HCT116 (cell line): Measurements from ENCODE around the gene CTIF. TPM values are rescaled to one million over a fixed set of nuclear protein-coding genes. Genes with fewer than 3 reads are reported as not detected.

Experiments
- ATAC-seq: fragments of 200-7000 bp; cut with Tn5 transposase; 2 replicates; pipeline ENCODE4 v1.9.1; 2020; ENCODE audit warnings: mild to moderate bottlenecking, moderate library complexity
- BruUV-seq: library from RNA; stranded (reverse); fragments of 400-500 nt; replicated peaks from 2 replicates; lab custom pipeline; 2021; lab: Mats Ljungman, UMichigan
- CTCF ChIA-PET: fragments of 300-600 bp; sonication (Branson Sonifier 250); formaldehyde crosslinking; loops from one replicate; lab custom pipeline; 2021; ENCODE audit warnings: antibody characterized with exemption; lab: Charles Lee
- POLR2A ChIA-PET: fragments of 300-600, 350-600 bp; sonication (Branson Sonifier 250); formaldehyde crosslinking; loops from one replicate; lab custom pipeline; 2021; ENCODE audit warnings: antibody characterized with exemption; lab: Charles Lee
- RAD21 ChIA-PET, 2 experiments: fragments of 300-600 bp; sonication (Branson Sonifier 250); formaldehyde crosslinking; loops; one replicate each; lab custom pipeline; 2023; ENCODE audit warnings: low total read pairs in 2 of 2; ENCODE audit not compliant: uncharacterized antibody in 2 of 2, unreplicated experiment in 2 of 2, low non-redundant PET in 1 of 2; lab: Charles Lee
- DNase-seq: peaks from one replicate; pipeline ENCODE4 v3.0.0-alpha.2; 2010; ENCODE audit warnings: low read depth, low spot score
- H2AFZ ChIP-seq: fragments of 200-600 bp; shearing (Covaris generic), sonication (generic); 2 replicates; pipeline ENCODE4 v1.6.1; 2017; ENCODE audit warnings: low read depth, mixed run types, mixed read lengths, antibody characterized with exemption, low read length; ENCODE audit not compliant: poor library complexity, severe bottlenecking
- H3K27ac ChIP-seq: 2 replicates; pipeline ENCODE4 v1.5.1; 2012; ENCODE audit warnings: low read depth, low read length
- H3K27me3 ChIP-seq: fragments of 200-600 bp; sonication (generic); 2 replicates; pipeline ENCODE4 v1.6.1; 2016; ENCODE audit warnings: mixed run types, low read length, mixed read lengths; ENCODE audit not compliant: insufficient read depth
- H3K36me3 ChIP-seq, 2 experiments: fragments of 200-500 bp in 1 of 2; fragments of 200-600 bp in 1 of 2; sonication (Bioruptor generic) in 1 of 2; sonication (generic) in 1 of 2; 2 replicates each; pipeline versions ENCODE4 v1.5.1 to v1.6.1; 2014 to 2016; ENCODE audit warnings: low read length in 2 of 2, inconsistent platforms in 1 of 2, mixed read lengths in 1 of 2, mixed run types in 1 of 2; ENCODE audit not compliant: insufficient read depth in 2 of 2, control insufficient read depth in 1 of 2
- H3K4me1 ChIP-seq, 2 experiments: fragments of 200-600 bp in 1 of 2; sonication (generic) in 1 of 2; 2 replicates each; pipeline versions ENCODE4 v1.5.1 to v1.6.1; 2012 to 2017; ENCODE audit warnings: low read length in 2 of 2, inconsistent platforms in 1 of 2, mild to moderate bottlenecking in 1 of 2, mixed read lengths in 1 of 2, mixed run types in 1 of 2, moderate library complexity in 1 of 2; ENCODE audit not compliant: insufficient read depth in 2 of 2, control insufficient read depth in 1 of 2
- H3K4me2 ChIP-seq: fragments of 200-600 bp; sonication (generic); 2 replicates; pipeline ENCODE4 v1.6.1; 2017; ENCODE audit warnings: mixed run types, low read length, mixed read lengths
- H3K4me3 ChIP-seq, 2 experiments: fragments of 200-600 bp in 1 of 2; sonication (generic) in 1 of 2; replicated peaks in 1 of 2; 2 replicates each; pipeline ENCODE4 v1.5.1; 2011 to 2016; ENCODE audit warnings: low read length in 2 of 2, control low read depth in 1 of 2, low read depth in 1 of 2, mild to moderate bottlenecking in 1 of 2, mixed read lengths in 1 of 2, mixed run types in 1 of 2
- H3K79me2 ChIP-seq: fragments of 200-600 bp; sonication (generic); 2 replicates; pipeline ENCODE4 v1.6.1; 2017; ENCODE audit warnings: mild to moderate bottlenecking, mixed run types, low read length, moderate library complexity, mixed read lengths; ENCODE audit not compliant: insufficient read depth
- H3K9ac ChIP-seq: fragments of 200-600 bp; sonication (generic); 2 replicates; pipeline ENCODE4 v1.6.1; 2016; ENCODE audit warnings: low read length, mixed read lengths
- H3K9me2 ChIP-seq: fragments of 200-600 bp; sonication (generic), shearing (Covaris generic); 2 replicates; pipeline ENCODE4 v1.6.1; 2017; ENCODE audit warnings: mixed run types, mild to moderate bottlenecking, moderate library complexity; ENCODE audit not compliant: insufficient read depth
- H3K9me3 ChIP-seq, 2 experiments: fragments of 200-500 bp in 1 of 2; fragments of 200-600 bp in 1 of 2; sonication (Bioruptor generic) in 1 of 2; sonication (generic) in 1 of 2; 2 replicates each; pipeline ENCODE4 v1.6.1; 2014 to 2017; ENCODE audit warnings: low read length in 2 of 2, mixed read lengths in 2 of 2, inconsistent platforms in 1 of 2, low read depth in 1 of 2, mild to moderate bottlenecking in 1 of 2, mixed run types in 1 of 2, moderate library complexity in 1 of 2; ENCODE audit not compliant: control insufficient read depth in 1 of 2, insufficient read depth in 1 of 2
- H4K20me1 ChIP-seq: fragments of 200-600 bp; sonication (generic), shearing (Covaris generic); 2 replicates; pipeline ENCODE4 v1.6.1; 2017; ENCODE audit warnings: mixed run types, mild to moderate bottlenecking, moderate library complexity; ENCODE audit not compliant: insufficient read depth
- CBX3 ChIP-seq: IDR thresholded peaks from 2 replicates; pipeline ENCODE4 v1.6.1; 2012; ENCODE audit warnings: low read depth
- EZH2phosphoT487 ChIP-seq: fragments of 200-600 bp; IDR thresholded peaks from 2 replicates; pipeline ENCODE4 v1.6.1; 2018; ENCODE audit warnings: antibody characterized with exemption, borderline replicate concordance
- FOSL1 ChIP-seq: IDR thresholded peaks from 2 replicates; pipeline ENCODE4 v1.6.1; 2012; ENCODE audit warnings: low read depth
- JUND ChIP-seq: IDR thresholded peaks from 2 replicates; pipeline ENCODE4 v1.6.1; 2012
- MAX ChIP-seq: IDR thresholded peaks from 2 replicates; pipeline ENCODE4 v1.6.1; 2012
- POLR2AphosphoS5 ChIP-seq: IDR thresholded peaks from 2 replicates; pipeline ENCODE4 v1.6.1; 2011; ENCODE audit warnings: mild to moderate bottlenecking, low read depth, low read length, moderate library complexity
- SIN3A ChIP-seq: IDR thresholded peaks from 2 replicates; pipeline ENCODE4 v1.6.1; 2012; ENCODE audit warnings: low read depth
- SP1 ChIP-seq: IDR thresholded peaks from 2 replicates; pipeline ENCODE4 v1.6.1; 2012; ENCODE audit warnings: low read depth
- YY1 ChIP-seq: IDR thresholded peaks from 2 replicates; pipeline ENCODE4 v1.6.1; 2011; ENCODE audit warnings: low read length, low read depth, moderate library complexity, mild to moderate bottlenecking; ENCODE audit not compliant: insufficient replicate concordance; ENCODE audit errors: extremely low read depth
- intact Hi-C: fragments of 100-400 bp; cut with micrococcal nuclease; formaldehyde crosslinking; loops from 2 replicates; pipeline ENCODE4 v1.10.0; 2022
- total RNA-seq: library from RNA; stranded (reverse); gene quantifications from one replicate; pipeline ENCODE4 v1.2.1, GENCODE V29; 2021; ENCODE audit not compliant: unreplicated experiment

The CTIF gene
- total RNA-seq, 1 experiment from 2014 or later: 19.7 TPM

GRCh38 chr18:48790226-48790863, 251.5 kb downstream of the CTIF start:
- DNase-seq: peak; percentile 47
- Histone ChIP-seq H4K20me1 (no peaks in the 10 kb centered on the region), H3K4me2 (peak overlapping the region; percentile 50), H3K9me2 (no peaks in the 10 kb centered on the region), H3K4me3 (no peak overlapping the region), H3K9me3 (no peaks in the 10 kb centered on the region), H3K79me2 (no peaks in the 10 kb centered on the region), H3K9ac (no peak overlapping the region), H2AFZ (no peak overlapping the region), H3K4me1 (peaks cover 17 to 28% of the 10 kb centered on the region in 2 experiments), H3K27me3 (no peaks in the 10 kb centered on the region), H3K36me3 (no peaks in the 10 kb centered on the region)
- intact Hi-C loops: no loop called here
- CTCF ChIA-PET: interaction anchor here (1.0 kb wide), 1 partner anchor 14 kb away, joined by 3 read pairs; no protein-coding TSS in a partner anchor
- peak; percentile 77 for ATAC-seq
- no TSS peak for BruUV-seq
- RAD21 ChIA-PET: no interaction called here
- POLR2A ChIA-PET: no interaction called here
- TF ChIP-seq FOSL1 (peak; percentile 61), YY1 (peak; percentile 7), MAX (peak; percentile 64), SP1 (peak; percentile 45; the same call in 1 of the 2 replicates), EZH2phosphoT487 (no peak), SIN3A (no peak), CBX3 (peak; percentile 76; the same call in 1 of the 2 replicates), POLR2AphosphoS5 (peak; percentile 38; the same call in 1 of the 2 replicates), JUND (peak; percentile 65; the same call in 1 of the 2 replicates)
- TF ChIP-seq, all 23 proteins: peak for 7
- peak overlapping the region; percentile 44; the same call in 1 of the 2 replicates for H3K27ac ChIP-seq
